H1 (cell line): ENCODE measurements around the gene LRPAP1. TPM values are rescaled to one million over a fixed set of nuclear protein-coding genes. Genes with fewer than 3 reads are reported as not detected.
"Not testable (repeated sequence)": the region's sequence is repeated elsewhere in the genome, so short reads cannot be mapped to it uniquely, and the experiment has no call there.

Source experiments
- CTCF ChIA-PET: fragments of 300-600 bp; sonication (Branson Sonifier 250); formaldehyde crosslinking; loops from one replicate; lab custom pipeline; 2021; ENCODE audit not compliant: partially characterized antibody; lab: Charles Lee
- POLR2A ChIA-PET: fragments of 300-600 bp; sonication (Branson Sonifier 250); formaldehyde crosslinking; loops from one replicate; lab custom pipeline; 2021; ENCODE audit warnings: inconsistent platforms; ENCODE audit not compliant: partially characterized antibody; lab: Charles Lee
- DNase-seq, 2 experiments: peaks; one replicate each; pipeline versions ENCODE4 v3.0.0 to v3.0.0-alpha.2; 2010 to 2022; ENCODE audit warnings: low spot score in 2 of 2, low read depth in 1 of 2, mixed read lengths in 1 of 2
- FAIRE-seq: peaks from 2 replicates; lab custom pipeline; 2011; peaks lifted over from hg19 to GRCh38; lab: Jason Lieb, UNC
- H2AFZ ChIP-seq: 2 replicates; pipeline ENCODE4 v1.8.1; 2012; ENCODE audit warnings: low read length, inconsistent platforms
- H2AK5ac ChIP-seq: 2 replicates; pipeline ENCODE4 v1.6.1; 2013; ENCODE audit warnings: low read depth, low read length
- H2BK120ac ChIP-seq: replicated peaks from 2 replicates; pipeline ENCODE3; 2013; ENCODE audit warnings: low read depth, low read length, inconsistent platforms
- H2BK12ac ChIP-seq: 2 replicates; pipeline ENCODE4 v1.6.1; 2013; ENCODE audit warnings: low read depth, low read length
- H2BK15ac ChIP-seq: 2 replicates; pipeline ENCODE4 v1.6.1; 2013; ENCODE audit warnings: low read length
- H2BK20ac ChIP-seq: 2 replicates; pipeline ENCODE4 v1.6.1; 2013; ENCODE audit warnings: low read length
- H2BK5ac ChIP-seq: 2 replicates; pipeline ENCODE4 v1.6.1; 2013; ENCODE audit warnings: low read depth, low read length
- H3K14ac ChIP-seq: 2 replicates; pipeline ENCODE4 v1.6.1; 2013; ENCODE audit warnings: inconsistent platforms; ENCODE audit not compliant: insufficient read length
- H3K18ac ChIP-seq: 2 replicates; pipeline ENCODE4 v1.6.1; 2013; ENCODE audit warnings: low read length; ENCODE audit errors: extremely low read depth
- H3K23ac ChIP-seq: 2 replicates; pipeline ENCODE4 v1.6.1; 2013; ENCODE audit warnings: inconsistent platforms; ENCODE audit not compliant: insufficient read length
- H3K23me2 ChIP-seq: 2 replicates; pipeline ENCODE4 v1.6.1; 2013; ENCODE audit warnings: low read depth, low read length
- H3K27ac ChIP-seq: 2 replicates; pipeline ENCODE4 v1.6.1; 2011; ENCODE audit warnings: low read depth, low read length, inconsistent platforms
- H3K27me3 ChIP-seq, 4 experiments: replicated peaks in 1 of 4; 1 replicate in 1 of 4; 2 replicates in 3 of 4; pipeline versions ENCODE4 v1.6.1 to v1.8.1; 2011 to 2013; ENCODE audit warnings: low read length in 3 of 4, mild to moderate bottlenecking in 3 of 4, inconsistent platforms in 2 of 4, mixed read lengths in 2 of 4, moderate library complexity in 1 of 4; ENCODE audit not compliant: control insufficient read depth in 3 of 4, insufficient read depth in 3 of 4; ENCODE audit errors: extremely low read depth in 1 of 4
- H3K36me3 ChIP-seq, 4 experiments: 2 replicates each; pipeline versions ENCODE4 v1.6.1 to v1.8.1; 2011 to 2013; ENCODE audit warnings: mild to moderate bottlenecking in 4 of 4, low read length in 3 of 4, moderate library complexity in 2 of 4, control low read depth in 1 of 4, inconsistent platforms in 1 of 4; ENCODE audit not compliant: insufficient read depth in 4 of 4, control insufficient read depth in 2 of 4
- H3K4ac ChIP-seq: replicated peaks from 2 replicates; pipeline ENCODE3; 2013; ENCODE audit warnings: low read length, low read depth, mixed read lengths, inconsistent platforms; ENCODE audit not compliant: insufficient read length
- H3K4me1 ChIP-seq, 4 experiments: replicated peaks in 1 of 4; 1 replicate in 1 of 4; 2 replicates in 3 of 4; pipeline versions ENCODE4 v1.6.1 to v1.8.1; 2011 to 2013; ENCODE audit warnings: low read length in 3 of 4, inconsistent platforms in 2 of 4, mixed read lengths in 1 of 4; ENCODE audit not compliant: insufficient read depth in 4 of 4, control insufficient read depth in 3 of 4
- H3K4me2 ChIP-seq, 2 experiments: 2 replicates each; pipeline versions ENCODE4 v1.6.1 to v1.8.1; 2011 to 2013; ENCODE audit warnings: low read depth in 2 of 2, low read length in 2 of 2, control low read depth in 1 of 2, inconsistent platforms in 1 of 2, mild to moderate bottlenecking in 1 of 2; ENCODE audit not compliant: insufficient read depth in 1 of 2
- H3K4me3 ChIP-seq, 4 experiments: fragments of 200-600, 300-600 bp in 1 of 4; sonication (generic), shearing (Covaris generic), sonication (Bioruptor Twin) in 1 of 4; 2 replicates each; pipeline versions ENCODE4 v1.5.1 to v1.8.1; 2011 to 2016; ENCODE audit warnings: low read length in 4 of 4, low read depth in 3 of 4, control low read depth in 2 of 4, inconsistent platforms in 2 of 4, mild to moderate bottlenecking in 2 of 4, mixed read lengths in 1 of 4, moderate library complexity in 1 of 4; ENCODE audit not compliant: insufficient read depth in 2 of 4; ENCODE audit errors: extremely low read depth in 1 of 4
- H3K56ac ChIP-seq: replicated peaks from 2 replicates; pipeline ENCODE3; 2013; ENCODE audit warnings: low read depth, mild to moderate bottlenecking, mixed read lengths, low read length, inconsistent platforms; ENCODE audit not compliant: insufficient read length
- H3K79me1 ChIP-seq: 2 replicates; pipeline ENCODE4 v1.6.1; 2013; ENCODE audit warnings: low read depth, low read length, control low read depth
- H3K79me2 ChIP-seq, 2 experiments: 2 replicates each; pipeline versions ENCODE4 v1.6.1 to v1.8.1; 2012 to 2013; ENCODE audit warnings: low read length in 2 of 2, mild to moderate bottlenecking in 2 of 2, inconsistent platforms in 1 of 2; ENCODE audit not compliant: insufficient read depth in 2 of 2, control insufficient read depth in 1 of 2
- H3K9ac ChIP-seq, 4 experiments: replicated peaks in 1 of 4; 1 replicate in 1 of 4; 2 replicates in 3 of 4; pipeline versions ENCODE4 v1.6.1 to v1.8.1; 2011 to 2013; ENCODE audit warnings: low read depth in 3 of 4, low read length in 3 of 4, control low read depth in 2 of 4, mild to moderate bottlenecking in 2 of 4, moderate library complexity in 2 of 4, inconsistent platforms in 1 of 4; ENCODE audit errors: extremely low read depth in 1 of 4
- H3K9me3 ChIP-seq, 2 experiments: 2 replicates each; pipeline versions ENCODE4 v1.6.1 to v1.8.1; 2012 to 2013; ENCODE audit warnings: mild to moderate bottlenecking in 2 of 2, moderate library complexity in 2 of 2, control low read depth in 1 of 2, inconsistent platforms in 1 of 2, low read depth in 1 of 2, low read length in 1 of 2, mixed read lengths in 1 of 2; ENCODE audit not compliant: insufficient read depth in 2 of 2
- H4K20me1 ChIP-seq, 2 experiments: replicated peaks in 1 of 2; 2 replicates each; pipeline versions ENCODE3 to v1.8.1; 2011 to 2013; ENCODE audit warnings: inconsistent platforms in 2 of 2, low read length in 2 of 2, mild to moderate bottlenecking in 1 of 2; ENCODE audit not compliant: insufficient read depth in 2 of 2, control insufficient read depth in 1 of 2
- H4K5ac ChIP-seq: 2 replicates; pipeline ENCODE4 v1.6.1; 2013; ENCODE audit warnings: low read length, low read depth, mixed read lengths, inconsistent platforms; ENCODE audit not compliant: insufficient read length
- H4K8ac ChIP-seq: 2 replicates; pipeline ENCODE4 v1.8.0; 2013; ENCODE audit warnings: mild to moderate bottlenecking, moderate library complexity, low read length, inconsistent platforms; ENCODE audit not compliant: insufficient read depth; ENCODE audit errors: extremely low read depth
- H4K91ac ChIP-seq: replicated peaks from 2 replicates; pipeline ENCODE3; 2013; ENCODE audit warnings: low read length, mixed read lengths, inconsistent platforms; ENCODE audit not compliant: insufficient read length
- WGBS, 2 experiments: shearing (Covaris generic) in 1 of 2; methylation state at CpG; one replicate each; pipeline versions ENCODE4 v1.1.6 to v1.1.7; 2013 to 2015; ENCODE audit warnings: low lambda C conversion rate in 2 of 2, mixed read lengths in 2 of 2, inconsistent platforms in 1 of 2, low coverage in 1 of 2, missing lambda C conversion rate in 1 of 2; ENCODE audit not compliant: insufficient replicate concordance in 2 of 2, insufficient coverage in 1 of 2, insufficient read length in 1 of 2; ENCODE audit errors: extremely low coverage in 1 of 2, missing lambda C conversion rate in 1 of 2; 5-methylcytosine and 5-hydroxymethylcytosine counted together
- polyA plus RNA-seq, 7 experiments: library from polyadenylated mRNA; depleted of rRNA in 3 of 7; stranded (reverse) in 5 of 7; unstranded in 2 of 7; fragments of >200 nt in 5 of 7; fragments of 200-250 nt in 2 of 7; gene quantifications; 1 replicate in 5 of 7; 2 replicates in 1 of 7; 4 replicates in 1 of 7; pipeline versions ENCODE4 v1.2.1 to v1.2.3, GENCODE V29; 2011 to 2013; ENCODE audit warnings: missing spikeins in 2 of 7, mixed read lengths in 2 of 7
- total RNA-seq: library from RNA; stranded (reverse); fragmentation: NEBNext Ultra II Directional; extraction: Animal tissue kit (Norgen Biotek cat#: 25700); gene quantifications from 2 replicates; pipeline ENCODE4 v1.2.1, GENCODE V29; 2021

LRPAP1 gene
- total and polyA plus RNA-seq, 2 of the 8 experiments (the other 6 are each of a cell fraction or from before 2014, with no cell fraction given): 31.1 to 101 TPM

GRCh38 chr4:3546721-3547120 lies 14.5 kb upstream of the LRPAP1 start:
- H2BK12ac ChIP-seq, H3K23ac ChIP-seq, CTCF ChIA-PET, H3K4me3 ChIP-seq, H4K91ac ChIP-seq, H3K27ac ChIP-seq, H4K20me1 ChIP-seq, H3K4me1 ChIP-seq, POLR2A ChIA-PET, H4K8ac ChIP-seq, H3K79me2 ChIP-seq, H3K79me1 ChIP-seq, H2BK120ac ChIP-seq, H3K56ac ChIP-seq, H2BK5ac ChIP-seq, FAIRE-seq, H3K18ac ChIP-seq, H2AFZ ChIP-seq, H3K14ac ChIP-seq, H3K9ac ChIP-seq, H2BK20ac ChIP-seq, H3K4me2 ChIP-seq, H2BK15ac ChIP-seq, H3K4ac ChIP-seq, H2AK5ac ChIP-seq, DNase-seq, H3K9me3 ChIP-seq, H4K5ac ChIP-seq, H3K23me2 ChIP-seq, H3K27me3 ChIP-seq, H3K36me3 ChIP-seq: not testable (repeated sequence)
- 86% methylated on average over 4 of the region's 4 CpGs; no CpG with 5 or more reads in 1 of the 2 experiments for WGBS, 2 experiments

GRCh38 chr4:3545351-3545750 lies 13.1 kb upstream of the LRPAP1 start:
- H4K5ac ChIP-seq, H3K4me3 ChIP-seq, H3K9ac ChIP-seq, CTCF ChIA-PET, H2BK120ac ChIP-seq, H2AK5ac ChIP-seq, H3K23me2 ChIP-seq, POLR2A ChIA-PET, H4K91ac ChIP-seq, H3K14ac ChIP-seq, H2AFZ ChIP-seq, H3K36me3 ChIP-seq, H4K20me1 ChIP-seq, DNase-seq, H3K4ac ChIP-seq, H2BK20ac ChIP-seq, H3K79me1 ChIP-seq, H3K27ac ChIP-seq, H3K9me3 ChIP-seq, H3K56ac ChIP-seq, H3K23ac ChIP-seq, H2BK12ac ChIP-seq, H3K4me2 ChIP-seq, H4K8ac ChIP-seq, H3K4me1 ChIP-seq, H3K79me2 ChIP-seq, FAIRE-seq, H3K18ac ChIP-seq, H2BK15ac ChIP-seq, H3K27me3 ChIP-seq, H2BK5ac ChIP-seq: not testable (repeated sequence)
- 94% methylated on average over 7 of the region's 8 CpGs; no CpG with 5 or more reads in 1 of the 2 experiments for WGBS, 2 experiments
